Cardiac muscle cell (in vitro differentiated cells and primary cell): ENCODE results near the gene ALDH1A2. TPM values are rescaled to one million over a fixed set of nuclear protein-coding genes. Genes with fewer than 3 reads are reported as not detected.
"Not testable (repeated sequence)": the region's sequence is repeated elsewhere in the genome, so short reads cannot be mapped to it uniquely, and the experiment has no call there.

Experiments
- DNase-seq, 2 donors: peaks; one replicate each; pipeline versions ENCODE4 v3.0.0 to v3.0.0-alpha.2; 2010 to 2017; ENCODE audit warnings: low read depth in 1 of 2, low spot score in 1 of 2
- H3K27ac ChIP-seq: fragments of 200-600 bp; sonication (generic); 2 replicates; pipeline ENCODE4 v1.5.1; 2016
- H3K27me3 ChIP-seq: fragments of 200-600 bp; sonication (generic); 2 replicates; pipeline ENCODE4 v1.6.0; 2016; ENCODE audit warnings: control low read depth
- H3K36me3 ChIP-seq: fragments of 200-600 bp; sonication (generic); 2 replicates; pipeline ENCODE4 v1.5.1; 2016; ENCODE audit warnings: control low read depth
- H3K4me1 ChIP-seq: fragments of 200-600 bp; sonication (generic); 2 replicates; pipeline ENCODE4 v1.8.1; 2017; ENCODE audit warnings: low read depth, mild to moderate bottlenecking, mixed run types
- H3K4me3 ChIP-seq: fragments of 200-600 bp; sonication (generic); 2 replicates; pipeline ENCODE4 v1.5.1; 2016; ENCODE audit warnings: mild to moderate bottlenecking
- H3K9me3 ChIP-seq: fragments of 200-600 bp; sonication (generic); 2 replicates; pipeline ENCODE4 v1.5.1; 2017; ENCODE audit warnings: low read depth, mild to moderate bottlenecking, control low read depth
- CTCF ChIP-seq: IDR thresholded peaks from 2 replicates; pipeline ENCODE4 v1.5.1; 2012; ENCODE audit warnings: low read depth, mild to moderate bottlenecking, low read length
- polyA plus RNA-seq: library from polyadenylated mRNA; unstranded; fragments of >200 nt; fragmentation: Nextera tagmentation; extraction: Ambion mirVana; gene quantifications from 2 replicates; pipeline ENCODE4 v1.2.1, GENCODE V29; 2016
- total RNA-seq: library from RNA; depleted of rRNA; stranded (reverse); fragments of >200 nt; gene quantifications from 2 replicates; pipeline ENCODE4 v1.2.3, GENCODE V29; 2016

The ALDH1A2 gene
- total RNA-seq, result 4.0 and 6.6 TPM in 2 replicates
- polyA plus RNA-seq, result 3.5 TPM in 2 replicates

- H3K36me3 ChIP-seq, result no peaks in the 10 kb centered on the region
- DNase-seq, result peak; percentile 38 to 52
- peaks cover 74% of the 10 kb centered on the region for H3K27me3 ChIP-seq
- H3K4me3 ChIP-seq, result peak within 1 kb of the TSS; percentile 38
- no peaks in the 10 kb centered on the region for H3K9me3 ChIP-seq
- no peak for TF ChIP-seq CTCF
- no peaks in the 10 kb centered on the region for H3K4me1 ChIP-seq
- no peak within 1 kb of the TSS for H3K27ac ChIP-seq
These were observed at the start of gene ALDH1A2 for GRCh38 chr15:58065445-58066041. Gene ALDH1A2 (minus strand): TSS chr15:58065711. CDS start chr15:58065650, 61 bp downstream.

GRCh38 chr15:58114812-58115211, 49.3 kb upstream of the ALDH1A2 start:
- H3K27me3 ChIP-seq, result no peaks in the 10 kb centered on the region
- H3K27ac ChIP-seq, result no peak overlapping the region
- no peaks in the 10 kb centered on the region for H3K9me3 ChIP-seq
- H3K4me1 ChIP-seq, result no peaks in the 10 kb centered on the region
- no peak for DNase-seq
- H3K36me3 ChIP-seq, result no peaks in the 10 kb centered on the region
- no peak for TF ChIP-seq CTCF
- H3K4me3 ChIP-seq, result no peak overlapping the region

GRCh38 chr15:58114388-58114787, 48.9 kb upstream of the ALDH1A2 start:
- Histone ChIP-seq H3K36me3 (no peaks in the 10 kb centered on the region), H3K27me3 (no peaks in the 10 kb centered on the region), H3K9me3 (no peaks in the 10 kb centered on the region), H3K4me1 (no peaks in the 10 kb centered on the region), H3K4me3 (no peak overlapping the region), H3K27ac (no peak overlapping the region)
- TF ChIP-seq CTCF, result no peak
- no peak for DNase-seq

- not testable (repeated sequence) for H3K27ac ChIP-seq, H3K36me3 ChIP-seq, H3K4me1 ChIP-seq, H3K4me3 ChIP-seq, H3K9me3 ChIP-seq, H3K27me3 ChIP-seq
- DNase-seq, result peak in 1 of 2 donors; percentile 13
These were observed 47.8 kb upstream of the ALDH1A2 start for GRCh38 chr15:58113358-58113757.

DNA sequence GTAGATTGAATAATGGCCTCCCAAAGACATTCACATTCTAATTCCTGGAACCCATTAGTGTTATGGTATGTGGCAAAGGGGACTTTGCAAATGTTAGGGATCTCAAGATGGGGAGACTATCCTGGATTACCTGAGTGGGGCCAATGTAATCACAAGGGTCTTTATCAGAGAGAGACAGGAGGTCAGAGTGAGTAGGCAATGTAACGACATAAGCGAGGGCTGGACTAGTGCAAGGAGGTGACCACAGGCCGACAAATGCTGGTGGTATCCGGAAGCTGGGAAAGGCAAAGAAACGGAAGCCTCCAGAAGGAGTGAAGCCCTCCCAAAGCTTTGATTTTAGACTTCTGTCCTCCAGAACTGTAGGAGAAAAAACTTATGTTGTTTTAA, 46.2 kb upstream of the ALDH1A2 start:
- no peaks in the 10 kb centered on the region for H3K9me3 ChIP-seq
- TF ChIP-seq CTCF, result no peak
- no peaks in the 10 kb centered on the region for H3K36me3 ChIP-seq

GRCh38 chr15:58110999-58111717, 45.6 kb upstream of the ALDH1A2 start:
- Histone ChIP-seq H3K27ac (no peak overlapping the region), H3K4me1 (no peaks in the 10 kb centered on the region), H3K9me3 (no peaks in the 10 kb centered on the region), H3K36me3 (no peaks in the 10 kb centered on the region), H3K4me3 (no peak overlapping the region), H3K27me3 (no peaks in the 10 kb centered on the region)
- DNase-seq, result no peak
- no peak for TF ChIP-seq CTCF

More for the DNA sequence above, 46.2 kb upstream of the ALDH1A2 start:
- no peak overlapping the region for H3K4me3 ChIP-seq
- H3K27me3 ChIP-seq, result no peaks in the 10 kb centered on the region
- H3K27ac ChIP-seq, result no peak overlapping the region
- no peak for DNase-seq
- H3K4me1 ChIP-seq, result no peaks in the 10 kb centered on the region
